ENCODE data around the gene MS4A10.

Gene MS4A10

GRCh38 chr11:60840470-60841430 lies 55.6 kb downstream of the MS4A10 start:
- no peak overlapping the region; the same call in 1 of the 2 replicates for H3K27ac ChIP-seq
- TF ChIP-seq POLR2AphosphoS5 (IDR thresholded peaks at IDR 0.05; ENCODE audit: borderline replicate concordance, low read depth, low read length) (no peak), EZH2 (IDR thresholded peaks at IDR 0.05) (no peak), FOXP2 (optimal IDR thresholded peaks at IDR 0.05; ENCODE audit: control extremely low read depth, extremely low read length, insufficient read depth) (no peak)
- H3K9ac ChIP-seq (ENCODE audit: insufficient read length), result no peak overlapping the region
- H3K4me3 ChIP-seq, result no peak overlapping the region
- DNase-seq (ENCODE audit: low read depth, low spot score), result no peak
- no peaks in the 10 kb centered on the region for H3K9me3 ChIP-seq (ENCODE audit: low read depth, low read length)
- H3K36me3 ChIP-seq (ENCODE audit: insufficient read depth, low read length), result peaks cover 5% of the 10 kb centered on the region; the same call in 1 of the 2 replicates

DNA sequence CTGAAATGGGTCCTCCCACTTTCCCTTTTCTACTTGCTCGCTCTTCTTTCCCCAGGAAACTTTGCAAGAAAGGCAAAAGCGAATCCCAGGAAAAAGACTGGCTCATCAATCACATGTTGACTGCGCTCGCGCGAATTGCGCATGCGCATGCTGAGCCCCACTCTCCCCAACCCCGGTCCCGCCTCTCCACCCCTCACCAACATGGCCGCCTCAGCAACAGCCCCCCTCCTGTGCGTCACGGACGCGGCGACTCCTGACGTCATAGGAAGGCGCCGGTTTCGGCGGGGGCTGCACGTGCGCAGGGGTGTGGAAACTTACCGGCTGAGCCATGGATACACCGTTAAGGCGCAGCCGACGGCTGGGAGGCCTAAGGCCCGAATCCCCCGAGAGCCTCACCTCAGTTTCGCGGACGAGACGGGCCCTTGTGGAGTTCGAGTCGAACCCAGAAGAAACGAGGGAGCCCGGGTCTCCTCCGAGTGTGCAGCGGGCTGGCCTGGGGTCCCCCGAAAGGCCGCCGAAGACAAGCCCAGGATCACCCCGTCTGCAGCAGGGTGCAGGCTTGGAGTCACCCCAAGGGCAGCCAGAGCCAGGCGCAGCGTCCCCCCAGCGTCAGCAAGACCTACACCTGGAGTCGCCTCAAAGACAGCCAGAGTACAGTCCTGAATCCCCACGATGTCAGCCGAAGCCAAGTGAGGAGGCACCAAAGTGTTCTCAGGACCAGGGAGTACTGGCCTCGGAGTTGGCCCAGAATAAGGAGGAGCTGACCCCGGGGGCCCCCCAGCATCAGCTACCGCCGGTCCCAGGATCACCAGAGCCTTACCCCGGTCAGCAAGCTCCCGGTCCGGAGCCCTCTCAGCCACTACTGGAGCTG lies 56.9 kb downstream of the MS4A10 start, which contains the start of gene CCDC86:
Gene CCDC86 (plus strand): TSS at position 317 of the 871 bp plus-strand sequence. CDS start 12 bp downstream, at position 329.
- Histone ChIP-seq H3K4me3 (peak within 1 kb of the TSS; percentile 97), H3K27ac (peak within 1 kb of the TSS; percentile 75), H3K9ac (ENCODE audit: insufficient read length) (peak within 1 kb of the TSS; percentile 94), H3K36me3 (ENCODE audit: insufficient read depth, low read length) (peaks cover 5% of the 10 kb centered on the region; the same call in 1 of the 2 replicates), H3K9me3 (ENCODE audit: low read depth, low read length) (no peaks in the 10 kb centered on the region)
- TF ChIP-seq EZH2 (IDR thresholded peaks at IDR 0.05) (no peak), FOXP2 (optimal IDR thresholded peaks at IDR 0.05; ENCODE audit: control extremely low read depth, extremely low read length, insufficient read depth) (peak; percentile 81), POLR2AphosphoS5 (IDR thresholded peaks at IDR 0.05; ENCODE audit: borderline replicate concordance, low read depth, low read length) (peak; percentile 72; the same call in 1 of the 2 replicates)
- DNase-seq (ENCODE audit: low read depth, low spot score), result peak; percentile 64

GRCh38 chr11:60842668-60843600 lies 57.8 kb downstream of the MS4A10 start:
- Histone ChIP-seq H3K9ac (ENCODE audit: insufficient read length) (peak overlapping the region; percentile 94), H3K9me3 (ENCODE audit: low read depth, low read length) (no peaks in the 10 kb centered on the region), H3K4me3 (peak overlapping the region; percentile 97), H3K27ac (no peak overlapping the region), H3K36me3 (ENCODE audit: insufficient read depth, low read length) (peaks cover 12% of the 10 kb centered on the region; the same call in 1 of the 2 replicates)
- no peak for TF ChIP-seq POLR2AphosphoS5 (IDR thresholded peaks at IDR 0.05; ENCODE audit: borderline replicate concordance, low read depth, low read length)
- TF ChIP-seq EZH2 (IDR thresholded peaks at IDR 0.05), result no peak
- no peak for TF ChIP-seq FOXP2 (optimal IDR thresholded peaks at IDR 0.05; ENCODE audit: control extremely low read depth, extremely low read length, insufficient read depth)
- DNase-seq (ENCODE audit: low read depth, low spot score), result no peak

GRCh38 chr11:60844045-60844869 lies 59.1 kb downstream of the MS4A10 start:
- DNase-seq (ENCODE audit: low read depth, low spot score), result no peak
- Histone ChIP-seq H3K4me3 (peak overlapping the region; percentile 97), H3K36me3 (ENCODE audit: insufficient read depth, low read length) (peaks cover 24% of the 10 kb centered on the region; the same call in 1 of the 2 replicates), H3K9me3 (ENCODE audit: low read depth, low read length) (no peaks in the 10 kb centered on the region), H3K9ac (ENCODE audit: insufficient read length) (peak overlapping the region; percentile 94), H3K27ac (no peak overlapping the region)
- TF ChIP-seq FOXP2 (optimal IDR thresholded peaks at IDR 0.05; ENCODE audit: control extremely low read depth, extremely low read length, insufficient read depth), result no peak
- no peak for TF ChIP-seq EZH2 (IDR thresholded peaks at IDR 0.05)
- TF ChIP-seq POLR2AphosphoS5 (IDR thresholded peaks at IDR 0.05; ENCODE audit: borderline replicate concordance, low read depth, low read length), result no peak

DNA sequence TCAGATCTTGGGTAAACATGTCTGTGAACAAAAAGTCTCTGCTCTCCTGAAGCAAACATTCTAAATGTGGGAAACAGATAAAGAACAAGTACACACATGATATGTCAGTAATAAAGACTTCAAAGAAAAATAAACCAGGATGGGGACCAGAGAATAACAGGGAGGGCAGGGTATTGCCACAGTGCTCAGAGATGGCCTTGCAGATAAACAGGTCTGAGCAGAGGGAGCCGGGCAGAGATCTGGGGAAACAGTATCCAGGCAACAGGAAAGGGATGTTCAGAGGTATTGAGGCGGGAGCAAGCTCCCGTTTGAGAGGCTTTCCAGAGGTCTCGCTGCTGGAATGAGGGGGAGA lies 59.7 kb downstream of the MS4A10 start:
- H3K9me3 ChIP-seq (ENCODE audit: low read depth, low read length), result no peaks in the 10 kb centered on the region
- TF ChIP-seq POLR2AphosphoS5 (IDR thresholded peaks at IDR 0.05; ENCODE audit: borderline replicate concordance, low read depth, low read length), result no peak
- peak overlapping the region; percentile 94 for H3K9ac ChIP-seq (ENCODE audit: insufficient read length)
- H3K4me3 ChIP-seq, result peak overlapping the region; percentile 97
- H3K27ac ChIP-seq, result no peak overlapping the region
- peaks cover 28% of the 10 kb centered on the region; the same call in 1 of the 2 replicates for H3K36me3 ChIP-seq (ENCODE audit: insufficient read depth, low read length)
- no peak for DNase-seq (ENCODE audit: low read depth, low spot score)

GRCh38 chr11:60845338-60845737 lies 60.2 kb downstream of the MS4A10 start:
- Histone ChIP-seq H3K9me3 (ENCODE audit: low read depth, low read length) (no peaks in the 10 kb centered on the region), H3K4me3 (no peak overlapping the region), H3K9ac (ENCODE audit: insufficient read length) (peak overlapping the region; percentile 94), H3K36me3 (ENCODE audit: insufficient read depth, low read length) (peaks cover 28% of the 10 kb centered on the region; the same call in 1 of the 2 replicates), H3K27ac (no peak overlapping the region)
- no peak for DNase-seq (ENCODE audit: low read depth, low spot score)
- TF ChIP-seq EZH2 (IDR thresholded peaks at IDR 0.05) (no peak), POLR2AphosphoS5 (IDR thresholded peaks at IDR 0.05; ENCODE audit: borderline replicate concordance, low read depth, low read length) (no peak), FOXP2 (optimal IDR thresholded peaks at IDR 0.05; ENCODE audit: control extremely low read depth, extremely low read length, insufficient read depth) (no peak)

DNA sequence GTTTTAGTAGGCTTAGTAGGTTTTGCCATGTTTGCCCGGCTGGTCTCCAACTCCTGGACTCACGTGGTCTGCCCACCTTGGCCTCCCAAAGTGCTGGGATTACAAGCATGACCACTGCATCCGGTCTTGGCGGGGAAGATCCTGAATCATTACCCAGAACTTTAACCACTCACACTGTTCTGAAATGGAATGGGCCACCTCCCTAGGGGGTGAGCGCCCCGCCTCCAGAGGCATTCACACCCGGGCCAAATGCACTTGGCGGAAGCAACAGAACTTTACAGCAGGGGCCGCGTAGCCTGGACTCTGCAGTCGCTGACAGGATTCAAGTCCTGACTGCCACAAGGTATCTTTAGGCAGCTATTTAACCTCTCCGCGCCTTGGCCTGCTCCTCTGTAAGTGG lies 62.1 kb downstream of the MS4A10 start:
- TF ChIP-seq POLR2AphosphoS5 (IDR thresholded peaks at IDR 0.05; ENCODE audit: borderline replicate concordance, low read depth, low read length) (no peak), EZH2 (IDR thresholded peaks at IDR 0.05) (no peak), FOXP2 (optimal IDR thresholded peaks at IDR 0.05; ENCODE audit: control extremely low read depth, extremely low read length, insufficient read depth) (no peak)
- Histone ChIP-seq H3K4me3 (no peak overlapping the region), H3K27ac (no peak overlapping the region), H3K36me3 (ENCODE audit: insufficient read depth, low read length) (peaks cover 41% of the 10 kb centered on the region; the same call in 1 of the 2 replicates), H3K9me3 (ENCODE audit: low read depth, low read length) (no peaks in the 10 kb centered on the region), H3K9ac (ENCODE audit: insufficient read length) (no peak overlapping the region)
- no peak for DNase-seq (ENCODE audit: low read depth, low spot score)
